Natural killer cell (primary cell): Measurements from ENCODE around the gene TESMIN. TPM values are rescaled to one million over a fixed set of nuclear protein-coding genes. Genes with fewer than 3 reads are reported as not detected.

Experiments used
- ATAC-seq, 3 donors: fragments of 150-1000 bp in 2 of 3; fragments of 200-7000 bp in 1 of 3; cut with Tn5 transposase; 1 replicate in 1 of 3; 2 replicates in 2 of 3; pipeline ENCODE4 v1.10.0; 2021; ENCODE audit warnings: mild to moderate bottlenecking in 2 of 3, moderate library complexity in 2 of 3
- DNase-seq, 2 donors: peaks; one replicate each; pipeline versions ENCODE4 v3.0.0 to v3.0.0-alpha.2; 2013 to 2021; ENCODE audit warnings: mixed read lengths in 1 of 2
- H3K27ac ChIP-seq: one replicate; pipeline ENCODE4 v1.5.1; 2013; ENCODE audit warnings: mild to moderate bottlenecking, low read length
- H3K27me3 ChIP-seq: one replicate; pipeline ENCODE4 v1.6.1; 2013; ENCODE audit warnings: low read length; ENCODE audit not compliant: control insufficient read depth, insufficient read depth
- H3K36me3 ChIP-seq: one replicate; pipeline ENCODE4 v1.6.1; 2013; ENCODE audit warnings: low read length; ENCODE audit not compliant: control insufficient read depth, insufficient read depth
- H3K4me1 ChIP-seq: one replicate; pipeline ENCODE4 v1.6.1; 2013; ENCODE audit warnings: low read length; ENCODE audit not compliant: control insufficient read depth, insufficient read depth
- H3K4me3 ChIP-seq: one replicate; pipeline ENCODE4 v1.5.1; 2013; ENCODE audit warnings: low read length
- H3K9me3 ChIP-seq: one replicate; pipeline ENCODE4 v1.6.1; 2013; ENCODE audit warnings: low read length; ENCODE audit not compliant: control insufficient read depth, insufficient read depth
- H3K27ac Mint-ChIP-seq, 2 donors: one replicate each; pipeline ENCODE4 v1.8.0; 2022; ENCODE audit warnings: mild to moderate bottlenecking in 2 of 2, mixed read lengths in 2 of 2, moderate library complexity in 1 of 2
- H3K27me3 Mint-ChIP-seq, 2 donors: one replicate each; pipeline ENCODE4 v1.8.0; 2022; ENCODE audit warnings: low read depth in 2 of 2, mixed read lengths in 2 of 2
- H3K36me3 Mint-ChIP-seq: one replicate; pipeline ENCODE4 v1.8.0; 2022; ENCODE audit warnings: mixed read lengths
- H3K4me1 Mint-ChIP-seq, 2 donors: one replicate each; pipeline ENCODE4 v1.8.0; 2022; ENCODE audit warnings: mixed read lengths in 2 of 2
- H3K4me3 Mint-ChIP-seq: one replicate; pipeline ENCODE4 v1.8.0; 2022; ENCODE audit warnings: mild to moderate bottlenecking, moderate library complexity, mixed read lengths
- H3K9me3 Mint-ChIP-seq, 2 donors: one replicate each; pipeline ENCODE4 v1.8.0; 2022; ENCODE audit warnings: mixed read lengths in 2 of 2
- WGBS: methylation state at CpG from one replicate; pipeline ENCODE4 v1.1.7; 2013; ENCODE audit warnings: missing lambda C conversion rate; ENCODE audit not compliant: insufficient coverage; 5-methylcytosine and 5-hydroxymethylcytosine counted together
- intact Hi-C: fragments of 100-400 bp; cut with micrococcal nuclease; formaldehyde crosslinking; loops from one replicate; pipeline ENCODE4 v1.14.2; 2022
- total RNA-seq, 4 donors: library from RNA; stranded (reverse); fragments of 120-200 nt in 1 of 4; gene quantifications; one replicate each; pipeline versions ENCODE4 v1.2.3 to v1.2.4, GENCODE V29; 2013 to 2022
- TF ChIP-seq, protein P1 (sequence below): fragments of 200-600 bp; IDR thresholded peaks from one replicate; pipeline ENCODE4 v1.8.0; 2022; ENCODE audit warnings: antibody characterized with exemption

Gene TESMIN
- total RNA-seq, 3 donors from 2014 or later (not counting 1 experiment from before 2014, with no cell fraction given) = 1.1 to 3.9 (median 1.1) TPM

- H3K4me3 ChIP-seq = no peak overlapping the region
- H3K4me3 Mint-ChIP-seq = no peak overlapping the region
- H3K27me3 ChIP-seq = no peaks in the 10 kb centered on the region
- H3K27me3 Mint-ChIP-seq = no peaks in the 10 kb centered on the region
- H3K36me3 ChIP-seq = peaks cover 53% of the 10 kb centered on the region
- intact Hi-C loops = no loop called here
- no peak overlapping the region for H3K27ac Mint-ChIP-seq
- peaks cover 0 to 7% of the 10 kb centered on the region in 2 donors for H3K4me1 Mint-ChIP-seq
- no peak overlapping the region for H3K27ac ChIP-seq
- TF ChIP-seq, protein P1, sequence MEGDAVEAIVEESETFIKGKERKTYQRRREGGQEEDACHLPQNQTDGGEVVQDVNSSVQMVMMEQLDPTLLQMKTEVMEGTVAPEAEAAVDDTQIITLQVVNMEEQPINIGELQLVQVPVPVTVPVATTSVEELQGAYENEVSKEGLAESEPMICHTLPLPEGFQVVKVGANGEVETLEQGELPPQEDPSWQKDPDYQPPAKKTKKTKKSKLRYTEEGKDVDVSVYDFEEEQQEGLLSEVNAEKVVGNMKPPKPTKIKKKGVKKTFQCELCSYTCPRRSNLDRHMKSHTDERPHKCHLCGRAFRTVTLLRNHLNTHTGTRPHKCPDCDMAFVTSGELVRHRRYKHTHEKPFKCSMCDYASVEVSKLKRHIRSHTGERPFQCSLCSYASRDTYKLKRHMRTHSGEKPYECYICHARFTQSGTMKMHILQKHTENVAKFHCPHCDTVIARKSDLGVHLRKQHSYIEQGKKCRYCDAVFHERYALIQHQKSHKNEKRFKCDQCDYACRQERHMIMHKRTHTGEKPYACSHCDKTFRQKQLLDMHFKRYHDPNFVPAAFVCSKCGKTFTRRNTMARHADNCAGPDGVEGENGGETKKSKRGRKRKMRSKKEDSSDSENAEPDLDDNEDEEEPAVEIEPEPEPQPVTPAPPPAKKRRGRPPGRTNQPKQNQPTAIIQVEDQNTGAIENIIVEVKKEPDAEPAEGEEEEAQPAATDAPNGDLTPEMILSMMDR = no peak
- no peaks in the 10 kb centered on the region for H3K9me3 Mint-ChIP-seq
- no peaks in the 10 kb centered on the region for H3K9me3 ChIP-seq
- peaks cover 13% of the 10 kb centered on the region for H3K36me3 Mint-ChIP-seq
- 98% methylated on average over 18 of the region's 18 CpGs for WGBS
- ATAC-seq (no peak), DNase-seq (no peak)
- H3K4me1 ChIP-seq = no peaks in the 10 kb centered on the region
Measured at GRCh38 chr11:68792400-68792966, 41.2 kb upstream of the TESMIN start.

DNA sequence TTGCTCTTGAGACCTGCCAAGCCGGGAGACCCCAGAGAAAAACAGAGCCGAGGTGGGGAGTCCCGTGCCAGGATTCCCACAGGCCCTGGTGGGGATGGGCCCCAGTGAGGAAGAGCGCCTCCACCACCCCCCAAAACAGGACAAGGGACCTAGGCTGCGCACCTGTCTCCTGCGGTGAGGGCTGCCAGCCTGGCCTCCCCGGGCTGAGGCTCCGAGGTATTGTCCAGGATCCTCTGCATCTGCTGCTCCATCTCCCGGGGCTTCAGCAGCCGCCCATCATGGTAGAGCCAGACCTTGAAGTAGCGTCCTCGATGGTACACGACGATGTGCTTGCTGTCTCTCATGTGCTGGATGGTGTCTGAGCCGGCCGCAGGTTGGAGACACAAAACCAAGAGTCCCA is 33.3 kb upstream of the TESMIN start:
- H3K27ac ChIP-seq = no peak overlapping the region
- H3K4me3 Mint-ChIP-seq = no peak overlapping the region
- H3K4me1 ChIP-seq = no peaks in the 10 kb centered on the region
- no peak overlapping the region for H3K4me3 ChIP-seq
- WGBS = 92% methylated on average over 13 of the region's 16 CpGs
- H3K27me3 Mint-ChIP-seq = no peaks in the 10 kb centered on the region
- intact Hi-C loops = no loop called here
- no peaks in the 10 kb centered on the region for H3K27me3 ChIP-seq
- DNase-seq (no peak), ATAC-seq (no peak)
- no peaks in the 10 kb centered on the region for H3K9me3 Mint-ChIP-seq
- TF ChIP-seq, protein P1 = no peak
- peaks cover 50% of the 10 kb centered on the region for H3K36me3 ChIP-seq
- no peak overlapping the region for H3K27ac Mint-ChIP-seq
- no peaks in the 10 kb centered on the region for H3K9me3 ChIP-seq
- H3K4me1 Mint-ChIP-seq = no peaks in the 10 kb centered on the region
- H3K36me3 Mint-ChIP-seq = no peaks in the 10 kb centered on the region

DNA sequence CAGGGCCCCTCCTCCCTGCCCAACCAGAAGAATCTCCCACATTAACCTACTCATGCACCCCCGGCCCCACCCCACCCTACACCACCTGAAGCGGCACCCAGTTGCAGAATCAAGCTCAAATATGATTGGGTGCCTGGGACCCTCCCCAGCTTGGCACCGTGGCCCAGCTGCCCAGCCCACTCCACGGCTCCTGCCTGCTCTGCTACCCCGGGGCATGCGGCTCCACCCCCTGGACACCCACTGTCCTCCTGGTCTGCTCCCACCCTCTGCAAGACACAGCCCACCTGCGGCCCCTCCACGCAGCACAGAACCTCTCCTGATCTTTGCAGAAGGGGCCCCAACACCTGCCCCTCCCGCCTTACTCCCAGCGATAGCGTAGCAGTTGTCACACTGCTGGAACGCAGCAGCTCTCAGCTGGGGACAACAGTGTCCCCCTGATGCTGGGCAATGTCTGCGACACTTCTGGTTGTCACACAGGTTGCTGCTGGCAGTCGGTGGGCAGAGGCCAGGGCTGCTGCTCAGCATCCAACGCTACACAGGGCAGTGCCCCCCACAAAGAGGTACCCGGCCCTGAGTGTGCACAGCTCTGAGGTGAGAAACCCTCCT is 32.0 kb upstream of the TESMIN start:
- no peak for DNase-seq
- Histone ChIP-seq H3K36me3 (peaks cover 50% of the 10 kb centered on the region), H3K4me3 (no peak overlapping the region), H3K27ac (no peak overlapping the region), H3K4me1 (no peaks in the 10 kb centered on the region), H3K27me3 (no peaks in the 10 kb centered on the region), H3K9me3 (no peaks in the 10 kb centered on the region)
- TF ChIP-seq, protein P1 = no peak
- no peak for ATAC-seq
- peaks cover under 1% of the 10 kb centered on the region for H3K36me3 Mint-ChIP-seq
- H3K4me3 Mint-ChIP-seq = no peak overlapping the region
- no peaks in the 10 kb centered on the region for H3K9me3 Mint-ChIP-seq
- no peak overlapping the region for H3K27ac Mint-ChIP-seq
- no peaks in the 10 kb centered on the region for H3K4me1 Mint-ChIP-seq
- H3K27me3 Mint-ChIP-seq = no peaks in the 10 kb centered on the region
- WGBS = 96% methylated on average over 16 of the region's 16 CpGs
- intact Hi-C loops = no loop called here

GRCh38 chr11:68782711-68783110 is 31.4 kb upstream of the TESMIN start:
- Mint-ChIP-seq H3K27ac (no peak overlapping the region), H3K27me3 (no peaks in the 10 kb centered on the region), H3K9me3 (no peaks in the 10 kb centered on the region), H3K36me3 (peaks cover 6% of the 10 kb centered on the region), H3K4me1 (no peaks in the 10 kb centered on the region), H3K4me3 (no peak overlapping the region)
- TF ChIP-seq, protein P1 = no peak
- no peaks in the 10 kb centered on the region for H3K9me3 ChIP-seq
- WGBS = 97% methylated on average over 26 of the region's 26 CpGs
- intact Hi-C loops = no loop called here
- H3K36me3 ChIP-seq = peaks cover 54% of the 10 kb centered on the region
- H3K4me3 ChIP-seq = no peak overlapping the region
- no peaks in the 10 kb centered on the region for H3K27me3 ChIP-seq
- H3K4me1 ChIP-seq = no peaks in the 10 kb centered on the region
- no peak overlapping the region for H3K27ac ChIP-seq
- DNase-seq (no peak), ATAC-seq (no peak)
